ENCODE measurements around the gene CYP4F22.

DNA sequence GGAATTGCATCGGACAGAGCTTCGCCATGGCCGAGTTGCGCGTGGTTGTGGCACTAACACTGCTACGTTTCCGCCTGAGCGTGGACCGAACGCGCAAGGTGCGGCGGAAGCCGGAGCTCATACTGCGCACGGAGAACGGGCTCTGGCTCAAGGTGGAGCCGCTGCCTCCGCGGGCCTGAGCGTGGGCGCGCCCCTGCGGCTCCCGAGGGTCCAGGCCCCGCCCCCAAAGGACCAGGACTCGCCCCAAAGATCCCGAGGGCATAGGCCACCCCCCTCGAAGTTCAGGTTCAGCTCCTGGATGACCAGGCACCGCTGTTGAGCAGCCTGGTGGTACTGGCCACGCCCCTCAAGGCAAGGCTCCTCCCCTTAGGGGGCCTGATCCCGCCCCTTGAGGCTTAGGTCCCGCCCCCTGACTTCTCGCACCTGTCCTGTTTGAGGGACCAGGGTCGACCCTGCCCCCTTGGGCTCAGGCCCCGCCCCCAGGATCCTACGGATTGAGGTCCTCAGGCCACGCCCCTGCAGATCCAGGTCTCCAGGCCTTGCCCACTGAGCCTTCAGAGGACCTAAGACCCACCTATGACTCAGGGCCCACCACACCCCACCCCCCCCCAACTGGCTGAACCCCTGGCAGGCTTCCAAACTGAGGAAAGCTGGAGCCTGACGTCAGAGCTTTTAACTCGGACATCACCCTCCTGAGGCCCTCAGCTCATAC is 43.1 kb downstream of the CYP4F22 start:
- TF ChIP-seq, protein P1, sequence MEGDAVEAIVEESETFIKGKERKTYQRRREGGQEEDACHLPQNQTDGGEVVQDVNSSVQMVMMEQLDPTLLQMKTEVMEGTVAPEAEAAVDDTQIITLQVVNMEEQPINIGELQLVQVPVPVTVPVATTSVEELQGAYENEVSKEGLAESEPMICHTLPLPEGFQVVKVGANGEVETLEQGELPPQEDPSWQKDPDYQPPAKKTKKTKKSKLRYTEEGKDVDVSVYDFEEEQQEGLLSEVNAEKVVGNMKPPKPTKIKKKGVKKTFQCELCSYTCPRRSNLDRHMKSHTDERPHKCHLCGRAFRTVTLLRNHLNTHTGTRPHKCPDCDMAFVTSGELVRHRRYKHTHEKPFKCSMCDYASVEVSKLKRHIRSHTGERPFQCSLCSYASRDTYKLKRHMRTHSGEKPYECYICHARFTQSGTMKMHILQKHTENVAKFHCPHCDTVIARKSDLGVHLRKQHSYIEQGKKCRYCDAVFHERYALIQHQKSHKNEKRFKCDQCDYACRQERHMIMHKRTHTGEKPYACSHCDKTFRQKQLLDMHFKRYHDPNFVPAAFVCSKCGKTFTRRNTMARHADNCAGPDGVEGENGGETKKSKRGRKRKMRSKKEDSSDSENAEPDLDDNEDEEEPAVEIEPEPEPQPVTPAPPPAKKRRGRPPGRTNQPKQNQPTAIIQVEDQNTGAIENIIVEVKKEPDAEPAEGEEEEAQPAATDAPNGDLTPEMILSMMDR (IDR thresholded peaks at IDR 0.05), result no peak
- no peak for TF ChIP-seq POLR2A (IDR thresholded peaks at IDR 0.05)
